ENCODE measurements around the gene FARS2.

Gene FARS2

DNA sequence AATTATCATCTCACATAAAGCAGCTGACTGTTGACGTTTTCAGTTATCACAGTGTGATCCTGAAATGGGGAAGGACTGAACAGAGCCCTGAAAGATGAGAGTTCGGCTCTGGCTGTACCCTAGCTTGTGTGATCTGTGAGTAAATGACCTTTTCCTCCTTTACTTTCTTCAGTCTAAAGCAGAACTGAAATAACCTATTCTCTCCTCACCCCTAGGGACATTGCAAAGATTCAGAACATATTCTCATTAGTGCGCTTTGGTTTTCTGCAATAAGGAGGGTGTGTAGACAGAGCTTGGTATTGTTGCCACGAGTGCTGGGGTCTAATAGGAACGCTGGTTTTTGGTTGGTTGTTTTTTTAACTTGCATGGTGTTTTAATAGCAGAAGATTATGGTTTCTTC lies 16.7 kb downstream of the FARS2 start:
- ChIA-PET POLR2A (ENCODE audit: low non-redundant PET) (no interaction called here), CTCF (no interaction called here)
- no peak overlapping the region for H3K27ac ChIP-seq
- TF ChIP-seq, protein P1, sequence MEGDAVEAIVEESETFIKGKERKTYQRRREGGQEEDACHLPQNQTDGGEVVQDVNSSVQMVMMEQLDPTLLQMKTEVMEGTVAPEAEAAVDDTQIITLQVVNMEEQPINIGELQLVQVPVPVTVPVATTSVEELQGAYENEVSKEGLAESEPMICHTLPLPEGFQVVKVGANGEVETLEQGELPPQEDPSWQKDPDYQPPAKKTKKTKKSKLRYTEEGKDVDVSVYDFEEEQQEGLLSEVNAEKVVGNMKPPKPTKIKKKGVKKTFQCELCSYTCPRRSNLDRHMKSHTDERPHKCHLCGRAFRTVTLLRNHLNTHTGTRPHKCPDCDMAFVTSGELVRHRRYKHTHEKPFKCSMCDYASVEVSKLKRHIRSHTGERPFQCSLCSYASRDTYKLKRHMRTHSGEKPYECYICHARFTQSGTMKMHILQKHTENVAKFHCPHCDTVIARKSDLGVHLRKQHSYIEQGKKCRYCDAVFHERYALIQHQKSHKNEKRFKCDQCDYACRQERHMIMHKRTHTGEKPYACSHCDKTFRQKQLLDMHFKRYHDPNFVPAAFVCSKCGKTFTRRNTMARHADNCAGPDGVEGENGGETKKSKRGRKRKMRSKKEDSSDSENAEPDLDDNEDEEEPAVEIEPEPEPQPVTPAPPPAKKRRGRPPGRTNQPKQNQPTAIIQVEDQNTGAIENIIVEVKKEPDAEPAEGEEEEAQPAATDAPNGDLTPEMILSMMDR (conservative IDR thresholded peaks at IDR 0.05; ENCODE audit: low read depth) = no peak
- DNase-seq (ENCODE audit: low spot score) = no peak

DNA sequence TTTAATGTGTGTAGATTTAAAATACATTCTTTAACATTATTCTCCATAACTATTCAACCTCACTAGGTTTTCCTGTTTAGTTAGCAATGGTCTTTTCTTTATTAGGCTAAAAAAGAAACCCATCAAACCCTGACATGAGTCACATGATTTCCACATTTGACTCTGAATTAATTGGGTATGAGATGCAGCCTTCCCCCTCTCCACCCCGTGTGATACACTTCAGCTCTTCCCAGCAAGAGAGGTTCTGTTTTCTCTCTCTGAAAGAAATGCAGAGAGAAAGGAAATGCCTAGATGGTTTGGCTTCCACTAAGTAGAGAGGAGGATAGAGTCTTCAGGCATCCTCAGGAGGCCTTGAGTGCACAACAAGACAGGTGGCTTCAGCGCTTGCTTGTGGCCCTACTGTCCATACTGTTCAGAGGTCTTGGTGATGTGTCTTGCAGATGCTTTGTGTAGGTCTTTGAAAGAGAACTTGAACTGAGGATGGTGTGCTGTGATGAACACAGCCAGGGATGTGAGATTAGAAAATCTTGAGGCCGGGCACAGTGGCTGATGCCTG lies 17.3 kb downstream of the FARS2 start:
- no peak for DNase-seq (ENCODE audit: low spot score)
- no peak overlapping the region for H3K27ac ChIP-seq
- CTCF ChIA-PET = no interaction called here
- POLR2A ChIA-PET (ENCODE audit: low non-redundant PET) = no interaction called here
- TF ChIP-seq, protein P1 (conservative IDR thresholded peaks at IDR 0.05; ENCODE audit: low read depth) = no peak

DNA sequence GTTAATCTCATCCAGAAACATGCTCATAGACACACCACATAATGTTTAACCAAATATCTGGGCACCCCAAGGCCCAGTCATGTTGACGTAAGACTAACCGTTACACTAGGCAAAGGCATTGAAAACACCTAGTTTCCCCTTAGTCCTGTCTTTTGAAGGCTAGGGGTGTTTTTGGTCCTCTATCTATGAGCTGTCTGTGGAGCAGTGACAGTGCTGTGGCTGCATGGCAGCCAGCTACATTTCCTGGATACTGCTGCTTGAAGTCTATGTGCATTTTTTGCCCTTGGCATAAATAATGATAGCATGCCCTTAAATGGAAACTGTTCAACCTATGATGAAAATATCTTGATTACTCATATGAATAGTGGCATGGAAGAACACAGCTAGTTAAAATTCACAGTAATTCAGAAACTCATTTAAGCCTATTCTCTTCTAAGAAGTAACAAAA lies 18.6 kb downstream of the FARS2 start:
- TF ChIP-seq, protein P1 (conservative IDR thresholded peaks at IDR 0.05; ENCODE audit: low read depth) = no peak
- CTCF ChIA-PET = no interaction called here
- no peak overlapping the region for H3K27ac ChIP-seq
- POLR2A ChIA-PET (ENCODE audit: low non-redundant PET) = no interaction called here
- no peak for DNase-seq (ENCODE audit: low spot score)

DNA sequence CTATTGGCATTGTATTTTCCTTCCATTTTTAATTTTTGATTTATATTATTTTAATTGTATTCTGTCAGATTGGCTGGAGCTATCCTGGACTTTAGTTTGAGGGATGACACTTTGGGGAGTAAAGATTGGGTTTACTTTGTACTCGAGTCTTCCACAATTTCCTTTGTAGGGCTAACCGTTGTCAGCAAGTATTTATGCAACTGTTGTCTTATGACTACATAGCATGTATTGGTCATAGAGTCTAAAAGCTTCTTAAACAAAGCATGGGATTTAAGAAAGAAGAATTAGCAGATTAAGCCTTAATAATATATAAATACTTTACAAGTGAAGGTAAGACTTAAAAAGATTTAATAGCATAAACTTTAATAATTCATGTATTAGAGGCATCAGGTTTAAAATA lies 19.6 kb downstream of the FARS2 start:
- TF ChIP-seq, protein P1 (conservative IDR thresholded peaks at IDR 0.05; ENCODE audit: low read depth) = no peak
- DNase-seq (ENCODE audit: low spot score) = no peak
- no peak overlapping the region for H3K27ac ChIP-seq
- ChIA-PET CTCF (no interaction called here), POLR2A (ENCODE audit: low non-redundant PET) (no interaction called here)

DNA sequence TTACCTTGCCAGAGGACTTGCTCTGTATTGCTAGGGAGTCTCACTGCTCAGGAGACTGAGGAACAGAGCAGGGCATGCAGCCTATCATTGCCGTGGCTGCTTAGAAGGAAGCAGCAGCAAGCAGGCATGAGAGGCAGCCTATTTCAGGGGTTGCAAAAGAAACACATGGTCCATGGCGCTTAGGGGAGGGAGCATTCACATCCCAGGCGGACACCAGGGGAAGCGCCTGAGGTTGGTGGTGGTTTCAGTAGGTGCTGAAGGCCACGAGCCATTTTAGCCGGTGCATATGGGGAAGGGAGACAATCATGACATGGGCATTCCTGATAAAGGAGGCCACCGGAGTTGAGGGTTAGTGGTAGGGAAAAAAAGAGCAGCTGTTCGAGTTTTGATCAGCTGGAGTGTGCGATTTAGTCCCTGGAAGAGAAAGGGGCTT lies 20.9 kb downstream of the FARS2 start:
- ChIA-PET CTCF (no interaction called here), POLR2A (ENCODE audit: low non-redundant PET) (no interaction called here)
- DNase-seq (ENCODE audit: low spot score) = no peak
- no peak overlapping the region for H3K27ac ChIP-seq
- TF ChIP-seq, protein P1 (conservative IDR thresholded peaks at IDR 0.05; ENCODE audit: low read depth) = no peak

DNA sequence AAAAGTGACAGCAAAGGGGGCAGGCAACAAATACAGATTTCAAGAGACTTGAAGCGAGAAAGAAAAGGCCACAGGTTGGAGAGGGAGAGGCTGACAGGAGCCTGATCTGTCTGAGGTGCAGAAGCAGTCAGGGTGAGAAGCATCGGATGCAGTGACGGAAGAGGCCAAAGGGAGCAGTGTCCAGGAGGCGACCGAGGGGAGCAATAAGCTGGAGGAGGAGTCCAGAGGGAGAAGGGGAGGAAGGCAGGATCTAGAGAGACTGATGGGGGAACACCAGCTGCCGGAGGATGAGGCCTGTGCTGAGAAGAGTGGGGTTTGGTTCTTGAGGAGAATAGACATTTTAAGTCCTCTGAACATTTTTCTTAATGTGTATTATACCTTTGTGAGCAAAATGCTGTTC lies 23.8 kb downstream of the FARS2 start:
- TF ChIP-seq, protein P1 (conservative IDR thresholded peaks at IDR 0.05; ENCODE audit: low read depth) = no peak
- no peak for DNase-seq (ENCODE audit: low spot score)
- ChIA-PET POLR2A (ENCODE audit: low non-redundant PET) (no interaction called here), CTCF (no interaction called here)
- no peak overlapping the region for H3K27ac ChIP-seq

DNA sequence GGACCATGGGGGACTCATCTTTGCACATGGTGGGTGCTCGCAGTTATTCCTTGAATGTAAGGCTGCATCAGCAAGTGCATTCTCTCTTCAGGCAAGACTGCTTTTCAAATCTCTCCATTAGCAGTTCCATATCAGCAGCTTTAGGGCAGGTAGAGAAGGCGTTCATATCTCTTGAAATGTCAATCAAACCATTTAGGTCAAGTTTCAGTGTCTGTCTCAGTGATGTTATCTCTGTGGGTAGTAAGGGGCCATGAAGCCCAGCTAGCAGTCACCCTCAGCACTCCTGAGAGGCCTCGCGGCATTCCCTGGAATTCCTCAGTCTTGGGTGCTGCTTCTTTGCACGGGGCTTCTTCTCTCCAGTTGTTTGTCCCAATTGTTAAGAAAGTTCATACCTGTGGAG lies 24.2 kb downstream of the FARS2 start:
- CTCF ChIA-PET = no interaction called here
- no peak overlapping the region for H3K27ac ChIP-seq
- DNase-seq (ENCODE audit: low spot score) = no peak
- POLR2A ChIA-PET (ENCODE audit: low non-redundant PET) = no interaction called here
- TF ChIP-seq, protein P1 (conservative IDR thresholded peaks at IDR 0.05; ENCODE audit: low read depth) = no peak
